Ovary (tissue), 3 donors: ENCODE data around the gene STYK1.

Experiments
- CTCF ChIP-seq, 3 donors: fragments of 450-650 bp in 2 of 3; fragments of 200-600 bp in 1 of 3; IDR thresholded peaks; one replicate each; pipeline versions ENCODE4 v1.5.1 to v1.8.0; 2016 to 2022; ENCODE audit warnings: antibody characterized with exemption in 3 of 3, mild to moderate bottlenecking in 1 of 3
- EP300 ChIP-seq: sonication (generic); formaldehyde crosslinking; IDR thresholded peaks from one replicate; pipeline ENCODE4 v1.6.1; 2017; ENCODE audit warnings: antibody characterized with exemption
- donor health status: DM: no; HTN: no; CAD: no.

- TF ChIP-seq CTCF (IDR thresholded peaks at IDR 0.05) (no peak), EP300 (no peak)
Measured at GRCh38 chr12:10709808-10710207, 36.0 kb upstream of the STYK1 start.
